ENCODE results near the gene PCSK6. TPM values are rescaled to one million over a fixed set of nuclear protein-coding genes. Genes with fewer than 3 reads are reported as not detected.
"Not testable (repeated sequence)": the region's sequence is repeated elsewhere in the genome, so short reads cannot be mapped to it uniquely, and the experiment has no call there.

PCSK6 gene
- total RNA-seq, 1 donor from 2014 or later, result 3.3 TPM

DNA sequence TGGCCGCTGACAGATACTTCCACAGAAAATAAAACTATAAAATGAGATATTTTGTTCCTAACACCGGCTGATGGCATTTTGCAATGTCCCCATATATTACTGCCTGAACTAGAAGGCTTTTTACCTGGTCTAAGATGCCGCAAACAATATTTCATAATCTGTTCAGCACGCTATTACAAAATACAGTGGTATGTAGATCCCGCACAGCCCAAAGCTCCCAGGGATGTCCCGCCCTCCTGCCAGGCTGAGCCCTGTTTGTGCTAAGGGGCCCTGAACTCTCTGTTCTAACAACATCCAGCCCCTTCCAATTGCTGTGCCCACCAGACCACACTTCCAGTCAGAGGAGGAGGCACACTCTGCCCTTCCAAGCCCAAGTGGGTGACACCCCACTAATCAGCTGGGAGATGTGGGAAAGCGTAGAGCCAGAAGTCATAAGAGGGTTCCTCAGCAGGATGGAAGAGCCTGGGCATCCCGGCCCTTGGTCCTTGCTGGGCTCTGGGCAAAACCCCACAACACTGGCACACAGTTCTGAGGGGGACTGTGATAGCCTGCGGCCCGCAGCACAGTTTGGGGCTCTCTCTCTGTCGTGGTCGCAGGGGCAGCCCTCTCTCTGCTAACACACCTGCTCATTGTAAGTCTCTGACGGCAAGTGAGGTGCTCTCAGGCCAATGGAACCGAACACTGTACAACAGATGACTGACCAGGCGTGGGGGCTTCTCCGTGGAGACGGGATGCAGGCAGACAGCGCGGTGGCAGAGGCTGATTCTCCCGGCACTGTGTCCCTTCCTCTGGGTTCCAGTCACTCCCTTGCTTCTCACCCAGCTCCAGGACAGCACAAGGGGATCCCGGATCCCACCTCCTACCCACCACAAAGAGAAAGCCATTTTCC lies 55.2 kb downstream of the PCSK6 start:
- intact Hi-C loops (cut with micrococcal nuclease), result no loop called here

DNA sequence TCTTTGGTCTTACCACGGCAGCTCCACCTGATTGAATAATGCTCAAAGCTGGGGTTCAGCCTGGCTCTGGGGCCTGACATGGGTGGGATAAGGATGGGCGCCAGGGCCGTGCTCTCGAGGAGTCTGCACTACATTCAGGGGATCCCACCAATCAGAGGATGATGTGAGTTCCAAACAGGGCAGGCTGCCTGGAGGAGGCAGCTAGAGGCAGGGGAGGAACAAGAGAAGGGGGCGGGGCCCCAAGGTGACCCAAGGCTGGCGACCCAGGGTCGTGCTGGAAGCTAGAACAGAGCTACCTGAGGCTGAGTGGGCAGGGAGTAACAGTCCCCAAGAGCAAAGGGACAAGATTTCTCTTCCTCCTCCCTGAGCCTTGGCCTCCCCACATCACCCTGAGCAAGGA lies 56.1 kb downstream of the PCSK6 start:
- intact Hi-C loops (cut with micrococcal nuclease), result no loop called here

GRCh38 chr15:101432982-101433381 lies 56.5 kb downstream of the PCSK6 start:
- intact Hi-C loops (cut with micrococcal nuclease), result no loop called here

- intact Hi-C loops (cut with micrococcal nuclease), result no loop called here
These were observed 57.8 kb downstream of the PCSK6 start for GRCh38 chr15:101431748-101432147.

DNA sequence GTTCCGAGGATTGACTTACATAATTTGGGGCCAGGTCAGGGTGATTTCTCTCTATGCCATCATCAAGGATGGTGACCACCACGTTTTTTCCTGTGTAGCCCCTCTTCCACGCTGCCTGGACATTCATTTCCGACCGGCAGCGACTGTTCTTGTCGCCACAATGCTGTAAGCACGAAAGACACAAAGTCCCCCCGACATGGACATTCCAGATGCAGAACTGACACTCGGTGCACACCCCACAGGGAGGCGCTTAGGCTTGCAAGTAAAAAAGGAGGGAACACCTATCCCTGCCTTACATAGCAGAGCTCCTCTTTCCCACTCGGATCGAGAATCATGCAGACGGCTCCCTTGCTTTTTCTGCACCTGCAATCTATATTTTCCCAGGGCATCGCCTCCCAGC lies 58.2 kb downstream of the PCSK6 start:
- intact Hi-C loops (cut with micrococcal nuclease), result no loop called here

GRCh38 chr15:101429646-101430045 lies 59.9 kb downstream of the PCSK6 start:
- intact Hi-C loops (cut with micrococcal nuclease), result no loop called here

GRCh38 chr15:101429191-101429590 lies 60.3 kb downstream of the PCSK6 start:
- intact Hi-C loops (cut with micrococcal nuclease), result no loop called here

DNA sequence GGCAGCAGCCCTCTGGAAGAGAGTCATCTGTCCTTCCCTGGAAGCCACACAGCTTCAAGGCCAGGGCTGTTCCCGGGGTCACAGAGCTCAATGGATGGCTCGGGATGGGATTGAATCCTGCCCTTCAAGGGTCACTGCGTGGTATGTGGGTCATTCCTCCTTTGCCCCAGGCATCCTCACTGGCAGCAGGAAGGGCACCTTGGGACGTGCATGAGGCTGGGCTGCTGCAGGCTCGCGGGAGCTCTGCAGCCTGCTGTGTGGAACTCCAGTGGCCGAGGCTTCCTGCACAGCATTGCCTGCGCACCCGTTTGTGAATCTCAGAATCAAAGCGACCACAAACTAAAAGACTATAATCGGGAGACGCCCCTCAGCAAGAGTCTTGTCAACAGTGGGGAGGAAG lies 60.7 kb downstream of the PCSK6 start:
- intact Hi-C loops (cut with micrococcal nuclease), result no loop called here

GRCh38 chr15:101427606-101428487 lies 61.7 kb downstream of the PCSK6 start:
- intact Hi-C loops (cut with micrococcal nuclease), result no loop called here

- intact Hi-C loops (cut with micrococcal nuclease), result no loop called here
These were observed 62.7 kb downstream of the PCSK6 start for GRCh38 chr15:101426761-101427333.

DNA sequence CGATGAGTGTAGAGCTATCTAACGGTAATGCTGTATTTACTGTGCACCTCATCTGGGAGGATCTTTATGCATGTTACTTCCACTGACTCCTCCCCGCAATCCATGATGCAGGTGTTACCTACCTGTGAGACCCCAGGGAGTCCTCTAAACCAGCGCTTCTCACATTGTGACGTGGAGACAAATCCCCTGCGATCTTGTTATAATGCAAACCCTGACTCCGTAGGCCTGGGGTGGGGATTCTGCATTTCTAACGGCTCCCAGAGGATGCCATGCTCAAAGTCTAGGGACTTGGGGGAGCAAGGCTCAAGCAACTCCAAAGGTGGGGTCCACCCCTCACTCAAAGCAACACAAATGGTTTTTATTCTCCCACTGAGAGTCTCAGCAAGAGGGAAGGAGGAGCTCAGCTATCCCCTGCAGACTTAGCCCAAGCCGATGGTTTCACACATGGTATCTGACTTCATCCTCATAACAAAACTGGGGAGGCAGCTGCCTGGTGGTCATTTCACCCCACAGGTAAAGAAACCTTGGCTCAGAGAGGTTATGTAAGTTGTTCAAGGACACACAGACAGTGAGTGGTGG lies 63.6 kb downstream of the PCSK6 start:
- intact Hi-C loops (cut with micrococcal nuclease), result no loop called here

GRCh38 chr15:101424984-101425383 lies 64.5 kb downstream of the PCSK6 start:
- intact Hi-C loops (cut with micrococcal nuclease), result no loop called here

DNA sequence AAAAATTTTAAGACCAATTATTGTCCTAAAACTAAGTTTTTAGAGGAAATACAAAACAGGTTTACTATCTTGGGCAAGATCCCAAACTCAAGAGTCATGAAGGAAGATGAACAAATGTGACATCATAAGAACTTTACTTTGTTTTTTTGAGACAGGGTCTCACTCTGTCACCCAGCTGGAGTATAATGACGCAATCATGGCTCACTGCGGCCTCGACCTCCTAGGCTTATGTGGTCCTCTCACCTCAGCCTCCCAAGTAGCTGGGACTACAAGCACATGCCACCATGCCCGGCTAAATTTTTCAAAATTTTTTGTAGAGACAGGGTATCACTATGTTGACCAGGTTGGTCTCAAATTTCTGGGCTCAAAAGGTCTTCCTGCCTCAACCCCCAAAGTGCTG lies 69.3 kb downstream of the PCSK6 start:
- intact Hi-C loops (cut with micrococcal nuclease), result no loop called here

DNA sequence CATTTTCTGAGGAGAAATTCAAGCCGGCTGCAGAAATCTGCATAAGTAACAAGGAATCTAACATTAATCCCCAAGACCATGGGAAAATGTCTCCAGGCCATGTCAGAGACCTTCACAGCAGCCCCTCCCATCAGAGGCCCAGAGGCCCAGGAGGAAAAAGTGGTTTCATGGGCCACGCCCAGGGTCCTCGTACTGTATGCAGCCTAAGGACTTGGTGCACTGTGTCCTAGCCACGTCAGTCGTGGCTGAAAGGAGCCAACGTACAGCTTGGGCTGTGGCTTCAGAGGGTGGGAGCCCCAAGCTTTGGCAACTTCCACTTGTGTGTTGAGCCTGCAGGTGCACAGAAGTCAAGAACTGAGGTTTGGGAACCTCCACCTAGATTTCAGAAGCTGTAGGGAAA lies 73.0 kb downstream of the PCSK6 start:
- intact Hi-C loops (cut with micrococcal nuclease), result not testable (repeated sequence)

GRCh38 chr15:101413239-101413638 lies 76.3 kb downstream of the PCSK6 start:
- intact Hi-C loops (cut with micrococcal nuclease), result no loop called here

DNA sequence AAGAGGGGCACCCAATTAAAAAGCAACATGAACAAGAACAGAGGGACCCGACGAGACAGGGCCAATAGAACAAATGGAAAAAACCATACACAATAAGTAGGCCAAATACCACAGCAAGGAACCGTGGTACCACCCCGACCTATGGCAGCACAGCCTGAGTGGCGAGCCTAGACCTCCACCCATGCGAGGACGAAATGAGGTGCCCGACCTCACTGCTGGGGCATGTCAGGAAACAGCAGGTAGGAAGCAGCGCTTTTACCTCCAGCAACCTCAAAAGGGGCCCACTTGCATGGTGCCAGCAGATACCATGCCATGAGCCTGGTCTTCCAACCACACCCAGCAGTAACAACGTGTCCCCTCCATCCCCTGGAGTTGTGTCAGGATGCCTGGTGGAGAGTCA lies 77.9 kb downstream of the PCSK6 start:
- intact Hi-C loops (cut with micrococcal nuclease), result no loop called here

DNA sequence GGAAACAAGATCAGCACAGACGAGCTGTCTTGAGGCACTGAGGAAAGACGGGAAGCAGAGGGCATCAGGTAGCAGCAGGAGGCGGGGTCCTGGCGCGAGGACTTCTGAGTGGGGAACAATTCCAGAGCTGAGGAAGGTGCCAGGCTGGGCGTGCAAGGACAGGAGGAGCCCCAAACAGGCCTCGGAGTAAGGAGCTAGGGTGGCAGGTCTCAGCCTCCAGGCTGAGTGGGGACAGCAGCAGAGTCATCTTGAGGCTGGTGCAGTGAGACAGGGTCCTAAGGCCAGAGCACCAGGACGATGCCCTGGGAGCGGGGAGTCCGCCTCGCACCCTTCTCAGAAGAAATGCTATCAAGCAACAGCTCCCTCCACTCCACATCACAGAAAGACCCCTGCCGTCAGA lies 78.4 kb downstream of the PCSK6 start:
- intact Hi-C loops (cut with micrococcal nuclease), result no loop called here

- intact Hi-C loops (cut with micrococcal nuclease), result no loop called here
These were observed 78.9 kb downstream of the PCSK6 start for GRCh38 chr15:101410612-101411011.

- intact Hi-C loops (cut with micrococcal nuclease), result no loop called here
These were observed 79.9 kb downstream of the PCSK6 start for GRCh38 chr15:101409621-101410020.

DNA sequence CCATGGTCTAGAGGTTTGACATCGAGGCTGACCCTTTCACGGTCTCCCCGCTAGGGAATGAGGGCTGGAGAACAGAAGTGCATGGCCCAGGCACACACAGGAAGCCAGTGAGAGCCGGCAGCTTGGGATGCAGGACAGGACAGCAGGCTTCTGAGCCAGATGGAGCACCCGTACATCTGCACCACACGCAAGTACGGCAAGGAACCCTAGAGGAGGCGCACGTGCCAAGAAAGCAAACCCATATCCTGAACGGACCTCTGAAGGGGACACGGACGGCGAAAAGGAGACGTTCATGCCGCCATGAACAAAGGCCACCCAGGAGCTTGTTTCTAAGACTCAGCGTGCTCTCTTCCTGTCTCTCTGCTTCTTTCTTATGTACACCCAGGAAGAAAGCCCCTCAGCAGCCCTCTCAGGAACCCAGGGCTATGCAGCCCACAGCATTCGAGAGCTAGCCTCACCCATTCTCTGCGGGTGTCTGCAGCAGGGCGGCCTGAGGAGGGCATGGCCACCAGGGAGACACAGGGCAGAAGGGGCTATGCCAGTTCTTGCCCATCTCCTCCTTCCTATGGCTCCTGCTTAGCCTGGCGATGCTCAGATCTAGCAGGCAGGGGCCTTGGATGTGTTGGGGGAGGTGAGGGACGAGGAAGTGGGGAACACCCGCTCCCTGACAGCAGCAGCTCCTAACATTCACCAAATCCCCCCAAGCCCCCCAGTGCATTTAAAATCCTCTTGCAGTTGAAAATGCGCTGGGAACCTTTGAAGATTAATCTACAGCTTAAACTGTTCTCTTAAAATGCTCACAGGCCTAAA lies 81.3 kb downstream of the PCSK6 start:
- intact Hi-C loops (cut with micrococcal nuclease), result no loop called here

GRCh38 chr15:101407439-101407838 lies 82.1 kb downstream of the PCSK6 start:
- intact Hi-C loops (cut with micrococcal nuclease), result no loop called here
